ENCODE measurements around the gene HES1.

DNA sequence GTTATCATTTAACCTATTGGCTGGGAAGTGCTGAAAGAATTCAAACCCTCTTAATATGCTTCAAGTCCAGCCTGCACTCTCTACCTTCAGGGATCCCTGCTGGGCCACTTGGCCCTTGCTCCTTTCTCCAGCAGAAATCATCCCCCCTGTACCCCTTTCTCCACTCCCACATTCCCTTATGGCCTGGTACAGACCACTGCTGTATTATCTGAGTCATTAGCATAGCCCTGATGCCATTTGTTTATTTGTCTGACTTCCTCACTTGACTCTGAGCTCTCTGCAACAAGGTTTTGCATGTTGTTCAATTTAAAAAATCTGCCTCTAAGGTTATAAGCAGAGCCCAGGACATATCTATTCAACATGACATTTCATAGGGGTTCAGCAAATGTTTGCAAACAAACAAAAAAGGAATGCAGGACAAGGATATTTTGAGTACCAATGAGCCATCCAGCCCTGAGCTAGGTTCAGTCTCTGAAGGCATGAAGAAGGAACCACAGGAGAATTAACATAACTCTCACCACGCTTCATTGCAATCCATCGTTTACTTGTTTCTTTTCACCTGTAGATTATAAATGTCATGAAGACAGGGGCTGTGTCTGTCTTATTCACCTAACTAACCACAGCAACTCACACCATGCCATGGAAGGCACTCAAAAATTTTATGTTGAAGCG, 26.6 kb upstream of the HES1 start:
- TF ChIP-seq EP300 (IDR thresholded peaks at IDR 0.05; ENCODE audit: low read depth) (no peak), POLR2A (IDR thresholded peaks at IDR 0.05) (no peak)
